HepG2 (cell line): ENCODE results near the gene CNPY1. TPM values are rescaled to one million over a fixed set of nuclear protein-coding genes. Genes with fewer than 3 reads are reported as not detected.
A peak's percentile ranks its signal among the peaks of the same experiment; 100 is the strongest.

ENCODE experiments used
- ATAC-seq: fragments of 200-7000 bp; cut with Tn5 transposase; 3 replicates; pipeline ENCODE4 v1.9.1; 2020; ENCODE audit warnings: mild to moderate bottlenecking, moderate library complexity
- BruUV-seq: library from RNA; stranded (reverse); fragments of 400-500 nt; replicated peaks from 2 replicates; lab custom pipeline; 2021; lab: Mats Ljungman, UMichigan
- CTCF ChIA-PET: fragments of 300-600 bp; formaldehyde crosslinking; extraction: SDS; loops from one replicate; lab custom pipeline; 2021; ENCODE audit warnings: low total read pairs, inconsistent platforms, low intra/inter-chr PET ratio; lab: Yijun Ruan, JAX
- POLR2A ChIA-PET: fragments of 350-600 bp; sonication (Branson Sonifier 250); formaldehyde crosslinking; loops from one replicate; lab custom pipeline; 2020; ENCODE audit warnings: antibody characterized with exemption, inconsistent platforms; lab: Yijun Ruan, JAX
- DNase-seq: peaks from one replicate; pipeline ENCODE4 v3.0.0-alpha.2; 2015; ENCODE audit warnings: low spot score
- FAIRE-seq: peaks from 3 replicates; lab custom pipeline; 2011; peaks lifted over from hg19 to GRCh38; lab: Jason Lieb, UNC
- H2AFZ ChIP-seq: one replicate; pipeline ENCODE4 v1.6.1; 2011; ENCODE audit warnings: low read length, inconsistent platforms
- H3K27ac ChIP-seq: fragments of 300-600 bp; 3 replicates; pipeline ENCODE4 v1.8.0; 2011; ENCODE audit warnings: mixed run types, mild to moderate bottlenecking, mixed read lengths, low read length, inconsistent platforms; ENCODE audit not compliant: insufficient read depth; ENCODE audit errors: extremely low read length
- H3K27me3 ChIP-seq, 2 experiments: fragments of 200-600 bp in 1 of 2; 2 replicates in 1 of 2; 3 replicates in 1 of 2; pipeline versions ENCODE4 v1.6.0 to v1.8.0; 2011; ENCODE audit warnings: low read length in 2 of 2, mild to moderate bottlenecking in 2 of 2, moderate library complexity in 2 of 2, inconsistent platforms in 1 of 2; ENCODE audit not compliant: insufficient read depth in 2 of 2, control insufficient read depth in 1 of 2
- H3K36me3 ChIP-seq, 2 experiments: fragments of 200-600 bp in 1 of 2; replicated peaks in 1 of 2; 2 replicates in 1 of 2; 3 replicates in 1 of 2; pipeline versions ENCODE4 v1.5.1 to v1.8.0; 2011; ENCODE audit warnings: low read length in 2 of 2, inconsistent platforms in 1 of 2; ENCODE audit not compliant: insufficient read depth in 2 of 2, control insufficient read depth in 1 of 2
- H3K4me1 ChIP-seq: 2 replicates; pipeline ENCODE4 v1.5.1; 2012; ENCODE audit warnings: low read length, inconsistent platforms; ENCODE audit not compliant: insufficient read depth
- H3K4me2 ChIP-seq: 2 replicates; pipeline ENCODE4 v1.6.0; 2011; ENCODE audit warnings: low read depth, low read length, inconsistent platforms
- H3K4me3 ChIP-seq, 3 experiments: fragments of 200-600 bp in 1 of 3; sonication (generic), shearing (Covaris generic) in 1 of 3; replicated peaks in 1 of 3; 2 replicates each; pipeline ENCODE4 v1.5.1; 2011 to 2016; ENCODE audit warnings: low read length in 3 of 3, inconsistent platforms in 2 of 3, low read depth in 2 of 3, mild to moderate bottlenecking in 2 of 3, control low read depth in 1 of 3, mixed read lengths in 1 of 3; ENCODE audit not compliant: insufficient read depth in 1 of 3
- H3K79me2 ChIP-seq: one replicate; pipeline ENCODE4 v1.6.1; 2011; ENCODE audit warnings: low read length, inconsistent platforms; ENCODE audit not compliant: insufficient read depth
- H3K9ac ChIP-seq: 2 replicates; pipeline ENCODE4 v1.6.0; 2011; ENCODE audit warnings: mild to moderate bottlenecking, low read depth, low read length, inconsistent platforms; ENCODE audit not compliant: insufficient read depth
- H3K9me3 ChIP-seq: 2 replicates; pipeline ENCODE4 v1.5.1; 2012; ENCODE audit warnings: mild to moderate bottlenecking, low read length
- H4K20me1 ChIP-seq: 2 replicates; pipeline ENCODE4 v1.6.0; 2011; ENCODE audit warnings: inconsistent platforms, mild to moderate bottlenecking, low read length, moderate library complexity; ENCODE audit not compliant: insufficient read depth
- HDAC6 ChIP-seq: fragments of 200-600 bp; sonication (generic); IDR thresholded peaks from 2 replicates; pipeline ENCODE4 v1.7.0; 2017; ENCODE audit warnings: mild to moderate bottlenecking, antibody characterized with exemption, low read length, low read depth
- SOX5 ChIP-seq: IDR thresholded peaks from 2 replicates; pipeline ENCODE4 v1.6.1; 2016; ENCODE audit warnings: borderline replicate concordance
- SP4 ChIP-seq: sonication (generic); formaldehyde crosslinking; IDR thresholded peaks from 2 replicates; pipeline ENCODE4 v1.8.1; 2023; ENCODE audit warnings: mild to moderate bottlenecking, missing genetic modification reagents
- SP5 ChIP-seq: IDR thresholded peaks from 2 replicates; pipeline ENCODE4 v1.6.1; 2016; ENCODE audit warnings: low read depth, borderline replicate concordance
- ZMAT3 ChIP-seq: sonication (generic); formaldehyde crosslinking; conservative IDR thresholded peaks from 2 replicates; pipeline ENCODE4 v1.7.0; 2021; ENCODE audit warnings: missing genetic modification reagents
- ZMYM3 ChIP-seq: sonication (generic); formaldehyde crosslinking; IDR thresholded peaks from 2 replicates; pipeline ENCODE4 v1.5.1; 2020; ENCODE audit warnings: mild to moderate bottlenecking, missing genetic modification reagents
- ZNF292 ChIP-seq: sonication (generic); formaldehyde crosslinking; IDR thresholded peaks from 2 replicates; pipeline ENCODE4 v1.8.1; 2022; ENCODE audit warnings: mild to moderate bottlenecking, low read depth, missing genetic modification reagents, borderline replicate concordance
- ZNF33B ChIP-seq: sonication (generic); formaldehyde crosslinking; IDR thresholded peaks from 2 replicates; pipeline ENCODE4 v1.5.1; 2020; ENCODE audit warnings: mild to moderate bottlenecking, missing genetic modification reagents
- ZNF383 ChIP-seq: sonication (generic); formaldehyde crosslinking; IDR thresholded peaks from 2 replicates; pipeline ENCODE4 v1.4.0; 2020; ENCODE audit warnings: missing genetic modification reagents, mild to moderate bottlenecking, borderline replicate concordance
- ZNF501 ChIP-seq: sonication (generic); formaldehyde crosslinking; IDR thresholded peaks from 2 replicates; pipeline ENCODE4 v1.5.1; 2020; ENCODE audit warnings: mild to moderate bottlenecking, moderate library complexity, missing genetic modification reagents
- ZNF761 ChIP-seq: sonication (generic); formaldehyde crosslinking; conservative IDR thresholded peaks from 2 replicates; pipeline ENCODE4 v1.4.0; 2020; ENCODE audit warnings: mild to moderate bottlenecking, missing genetic modification reagents
- WGBS: methylation state at CpG from one replicate; pipeline ENCODE4 v1.1.6; 2017; ENCODE audit warnings: low lambda C conversion rate; 5-methylcytosine and 5-hydroxymethylcytosine counted together
- in situ Hi-C: cut with HindIII; loops from 2 replicates; pipeline ENCODE4 v1.10.0; 2017; ENCODE audit warnings: low pct_unique_long_range_greater_than_20kb; ENCODE audit not compliant: extremely low pct_ligation_motif_present
- intact Hi-C: fragments of 100-400 bp; cut with micrococcal nuclease; formaldehyde crosslinking; loops from one replicate; pipeline ENCODE4 v1.10.0; 2022; ENCODE audit not compliant: unreplicated experiment
- polyA plus RNA-seq, 8 experiments: library from polyadenylated mRNA; depleted of rRNA in 3 of 8; stranded (reverse) in 7 of 8; unstranded in 1 of 8; fragments of >200 nt; fragmentation: Illumina TruSeq in 4 of 8; extraction: Trizol in 4 of 8; gene quantifications; 2 replicates each; pipeline versions ENCODE4 v1.2.1 to v1.2.3, GENCODE V29; 2011 to 2016; ENCODE audit warnings: low read depth in 4 of 8, missing spikeins in 1 of 8, mixed read lengths in 1 of 8; ENCODE audit not compliant: insufficient read depth in 1 of 8
- total RNA-seq, 5 experiments: library from RNA; depleted of rRNA; stranded (reverse); fragments of >200 nt; fragmentation: Illumina TruSeq; extraction: Trizol; gene quantifications; 2 replicates each; pipeline ENCODE4 v1.2.3, GENCODE V29; 2016; ENCODE audit warnings: low read depth in 1 of 5
- TF ChIP-seq, protein P1 (sequence below): sonication (generic); formaldehyde crosslinking; IDR thresholded peaks from 2 replicates; pipeline ENCODE4 v1.9.0; 2022; ENCODE audit warnings: missing genetic modification reagents, mild to moderate bottlenecking, borderline replicate concordance
- TF ChIP-seq, protein P2 (sequence below): sonication (generic); formaldehyde crosslinking; IDR thresholded peaks from 2 replicates; pipeline ENCODE4 v1.5.0; 2020; ENCODE audit warnings: mild to moderate bottlenecking, missing genetic modification reagents, moderate library complexity
- TF ChIP-seq, protein P3 (sequence below): sonication (generic); formaldehyde crosslinking; IDR thresholded peaks from 2 replicates; pipeline ENCODE4 v1.5.0; 2020; ENCODE audit warnings: missing genetic modification reagents
- TF ChIP-seq, protein P4 (sequence below): sonication (generic); formaldehyde crosslinking; IDR thresholded peaks from 2 replicates; pipeline ENCODE4 v1.8.1; 2023; ENCODE audit warnings: missing genetic modification reagents, inconsistent platforms, borderline replicate concordance
- TF ChIP-seq, protein P5 (sequence below): IDR thresholded peaks from 2 replicates; pipeline ENCODE4 v1.6.1; 2012; ENCODE audit warnings: inconsistent platforms

Gene CNPY1
- total and polyA plus RNA-seq, 2 of the 13 experiments (the other 11 are each of a cell fraction or from before 2014, with no cell fraction given) = not detected

DNA sequence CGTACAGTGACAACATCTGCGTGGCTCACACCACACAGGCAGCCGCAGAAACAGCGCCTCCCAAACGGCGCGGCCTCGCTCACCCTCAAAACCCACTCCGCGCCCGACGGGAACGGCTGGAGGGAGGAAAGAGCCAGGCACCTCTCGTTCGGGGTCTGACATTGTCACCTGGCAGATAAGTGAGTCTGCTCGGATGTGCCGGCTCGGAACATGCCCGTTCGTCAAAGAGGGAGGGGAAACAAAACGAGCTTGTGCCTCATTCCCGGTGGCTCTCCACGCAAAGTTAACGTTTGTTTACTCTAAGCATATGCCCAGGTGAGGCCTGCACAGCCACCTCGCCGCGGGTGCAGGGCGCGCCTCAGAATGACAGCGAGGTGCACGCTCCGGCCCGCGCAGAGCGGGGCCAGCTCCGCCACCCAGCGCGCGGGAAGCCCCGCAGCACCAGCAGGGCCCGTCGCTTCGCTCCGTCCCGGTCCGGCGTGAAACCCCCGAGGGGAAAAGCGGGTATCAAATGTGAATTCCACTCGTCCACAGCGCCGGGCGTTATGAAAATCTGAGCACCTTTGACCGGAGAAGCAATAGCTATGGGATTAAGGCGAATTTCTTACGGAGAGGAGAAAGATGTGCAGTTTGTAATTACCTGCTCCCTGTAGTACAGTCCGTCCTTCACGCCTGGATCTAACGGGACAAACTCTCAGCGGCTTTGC, 13.1 kb downstream of the CNPY1 start:
- FAIRE-seq (no peak), ATAC-seq (peak; percentile 73), DNase-seq (no peak)
- CTCF ChIA-PET = interaction anchor here (1.4 kb wide), 1 partner anchor 121 kb away, joined by 3 read pairs; no protein-coding TSS in a partner anchor
- WGBS = 2% methylated on average over 18 of the region's 60 CpGs
- Histone ChIP-seq H3K9me3 (no peaks in the 10 kb centered on the region), H4K20me1 (no peaks in the 10 kb centered on the region), H3K4me1 (peaks cover 33% of the 10 kb centered on the region), H3K79me2 (no peaks in the 10 kb centered on the region), H2AFZ (no peak overlapping the region), H3K9ac (0 out of 2 replicates have a peak overlapping the region, but pooled peaks have one; percentile 5), H3K36me3 (no peaks in the 10 kb centered on the region), H3K4me2 (peak overlapping the region; percentile 76), H3K27ac (no peak overlapping the region), H3K4me3 (peak overlapping the region; percentile 30 to 66 (median 43)), H3K27me3 (peaks cover 12 to 77% of the 10 kb centered on the region in 2 experiments; a peak in 4 of 5 replicates)
- BruUV-seq = no TSS peak
- in situ Hi-C loops = no loop called here
- intact Hi-C loops = loop anchor here (2.0 kb wide), 1 partner anchor 152 kb away; no protein-coding TSS in a partner anchor
- POLR2A ChIA-PET = no interaction called here
- no peak for TF ChIP-seq ZNF383
- TF ChIP-seq SOX5 = no peak
- TF ChIP-seq, protein P1, sequence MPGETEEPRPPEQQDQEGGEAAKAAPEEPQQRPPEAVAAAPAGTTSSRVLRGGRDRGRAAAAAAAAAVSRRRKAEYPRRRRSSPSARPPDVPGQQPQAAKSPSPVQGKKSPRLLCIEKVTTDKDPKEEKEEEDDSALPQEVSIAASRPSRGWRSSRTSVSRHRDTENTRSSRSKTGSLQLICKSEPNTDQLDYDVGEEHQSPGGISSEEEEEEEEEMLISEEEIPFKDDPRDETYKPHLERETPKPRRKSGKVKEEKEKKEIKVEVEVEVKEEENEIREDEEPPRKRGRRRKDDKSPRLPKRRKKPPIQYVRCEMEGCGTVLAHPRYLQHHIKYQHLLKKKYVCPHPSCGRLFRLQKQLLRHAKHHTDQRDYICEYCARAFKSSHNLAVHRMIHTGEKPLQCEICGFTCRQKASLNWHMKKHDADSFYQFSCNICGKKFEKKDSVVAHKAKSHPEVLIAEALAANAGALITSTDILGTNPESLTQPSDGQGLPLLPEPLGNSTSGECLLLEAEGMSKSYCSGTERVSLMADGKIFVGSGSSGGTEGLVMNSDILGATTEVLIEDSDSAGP (CRISPR knock-in tag) = 0 out of 2 replicates have a peak, but pooled peaks have one; percentile 4
- TF ChIP-seq ZNF761 = no peak
- no peak for TF ChIP-seq ZNF292 (CRISPR knock-in tag)
- TF ChIP-seq, protein P2, sequence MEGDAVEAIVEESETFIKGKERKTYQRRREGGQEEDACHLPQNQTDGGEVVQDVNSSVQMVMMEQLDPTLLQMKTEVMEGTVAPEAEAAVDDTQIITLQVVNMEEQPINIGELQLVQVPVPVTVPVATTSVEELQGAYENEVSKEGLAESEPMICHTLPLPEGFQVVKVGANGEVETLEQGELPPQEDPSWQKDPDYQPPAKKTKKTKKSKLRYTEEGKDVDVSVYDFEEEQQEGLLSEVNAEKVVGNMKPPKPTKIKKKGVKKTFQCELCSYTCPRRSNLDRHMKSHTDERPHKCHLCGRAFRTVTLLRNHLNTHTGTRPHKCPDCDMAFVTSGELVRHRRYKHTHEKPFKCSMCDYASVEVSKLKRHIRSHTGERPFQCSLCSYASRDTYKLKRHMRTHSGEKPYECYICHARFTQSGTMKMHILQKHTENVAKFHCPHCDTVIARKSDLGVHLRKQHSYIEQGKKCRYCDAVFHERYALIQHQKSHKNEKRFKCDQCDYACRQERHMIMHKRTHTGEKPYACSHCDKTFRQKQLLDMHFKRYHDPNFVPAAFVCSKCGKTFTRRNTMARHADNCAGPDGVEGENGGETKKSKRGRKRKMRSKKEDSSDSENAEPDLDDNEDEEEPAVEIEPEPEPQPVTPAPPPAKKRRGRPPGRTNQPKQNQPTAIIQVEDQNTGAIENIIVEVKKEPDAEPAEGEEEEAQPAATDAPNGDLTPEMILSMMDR (CRISPR knock-in tag) = peak; percentile 15
- 0 out of 2 replicates have a peak, but pooled peaks have one; percentile 40 for TF ChIP-seq ZNF33B (CRISPR knock-in tag)
- TF ChIP-seq, protein P3, sequence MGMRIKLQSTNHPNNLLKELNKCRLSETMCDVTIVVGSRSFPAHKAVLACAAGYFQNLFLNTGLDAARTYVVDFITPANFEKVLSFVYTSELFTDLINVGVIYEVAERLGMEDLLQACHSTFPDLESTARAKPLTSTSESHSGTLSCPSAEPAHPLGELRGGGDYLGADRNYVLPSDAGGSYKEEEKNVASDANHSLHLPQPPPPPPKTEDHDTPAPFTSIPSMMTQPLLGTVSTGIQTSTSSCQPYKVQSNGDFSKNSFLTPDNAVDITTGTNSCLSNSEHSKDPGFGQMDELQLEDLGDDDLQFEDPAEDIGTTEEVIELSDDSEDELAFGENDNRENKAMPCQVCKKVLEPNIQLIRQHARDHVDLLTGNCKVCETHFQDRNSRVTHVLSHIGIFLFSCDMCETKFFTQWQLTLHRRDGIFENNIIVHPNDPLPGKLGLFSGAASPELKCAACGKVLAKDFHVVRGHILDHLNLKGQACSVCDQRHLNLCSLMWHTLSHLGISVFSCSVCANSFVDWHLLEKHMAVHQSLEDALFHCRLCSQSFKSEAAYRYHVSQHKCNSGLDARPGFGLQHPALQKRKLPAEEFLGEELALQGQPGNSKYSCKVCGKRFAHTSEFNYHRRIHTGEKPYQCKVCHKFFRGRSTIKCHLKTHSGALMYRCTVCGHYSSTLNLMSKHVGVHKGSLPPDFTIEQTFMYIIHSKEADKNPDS (CRISPR knock-in tag) = no peak
- TF ChIP-seq, protein P4, sequence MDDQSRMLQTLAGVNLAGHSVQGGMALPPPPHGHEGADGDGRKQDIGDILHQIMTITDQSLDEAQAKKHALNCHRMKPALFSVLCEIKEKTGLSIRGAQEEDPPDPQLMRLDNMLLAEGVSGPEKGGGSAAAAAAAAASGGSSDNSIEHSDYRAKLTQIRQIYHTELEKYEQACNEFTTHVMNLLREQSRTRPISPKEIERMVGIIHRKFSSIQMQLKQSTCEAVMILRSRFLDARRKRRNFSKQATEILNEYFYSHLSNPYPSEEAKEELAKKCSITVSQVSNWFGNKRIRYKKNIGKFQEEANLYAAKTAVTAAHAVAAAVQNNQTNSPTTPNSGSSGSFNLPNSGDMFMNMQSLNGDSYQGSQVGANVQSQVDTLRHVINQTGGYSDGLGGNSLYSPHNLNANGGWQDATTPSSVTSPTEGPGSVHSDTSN (CRISPR knock-in tag) = no peak
- TF ChIP-seq ZMAT3 (CRISPR knock-in tag) = no peak
- TF ChIP-seq HDAC6 = no peak
- TF ChIP-seq, protein P5, sequence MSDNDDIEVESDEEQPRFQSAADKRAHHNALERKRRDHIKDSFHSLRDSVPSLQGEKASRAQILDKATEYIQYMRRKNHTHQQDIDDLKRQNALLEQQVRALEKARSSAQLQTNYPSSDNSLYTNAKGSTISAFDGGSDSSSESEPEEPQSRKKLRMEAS = peak; percentile 40; the same call in 1 of the 2 replicates
- no peak for TF ChIP-seq ZMYM3 (CRISPR knock-in tag)
- no peak for TF ChIP-seq SP5 (CRISPR knock-in tag)
- 0 out of 2 replicates have a peak, but pooled peaks have one; percentile 23 for TF ChIP-seq ZNF501 (CRISPR knock-in tag)
- peak; percentile 26; the same call in 1 of the 2 replicates for TF ChIP-seq SP4 (CRISPR knock-in tag)
